HepG2 (cell line): ENCODE data around the gene AP3D1. TPM values are rescaled to one million over a fixed set of nuclear protein-coding genes. Genes with fewer than 3 reads are reported as not detected.

Experiments used
- AGO1 ChIP-seq: fragments of 200-400 bp; formaldehyde crosslinking; IDR thresholded peaks from 2 replicates; pipeline ENCODE4 v1.6.1; 2017; ENCODE audit warnings: mild to moderate bottlenecking, low read depth, low read length, moderate library complexity; ENCODE audit not compliant: poor library complexity, severe bottlenecking
- AHR ChIP-seq: IDR thresholded peaks from 2 replicates; pipeline ENCODE4 v1.6.1; 2018; ENCODE audit warnings: missing genetic modification reagents, missing compliant biosample characterization
- ATF2 ChIP-seq: sonication (generic); formaldehyde crosslinking; IDR thresholded peaks from 2 replicates; pipeline ENCODE4 v1.4.0; 2020; ENCODE audit warnings: missing genetic modification reagents
- CBX1 ChIP-seq: IDR thresholded peaks from one replicate; pipeline ENCODE4 v1.6.1; 2016; ENCODE audit warnings: antibody characterized with exemption, low read depth
- CBX2 ChIP-seq, 2 experiments: fragments of 200-600 bp in 1 of 2; sonication (generic); formaldehyde crosslinking in 1 of 2; IDR thresholded peaks; 2 replicates each; pipeline versions ENCODE4 v1.7.0 to v1.8.1; 2018 to 2022; ENCODE audit warnings: low read depth in 2 of 2, low read length in 1 of 2, mild to moderate bottlenecking in 1 of 2, missing genetic modification reagents in 1 of 2
- GABPA ChIP-seq, 2 experiments: IDR thresholded peaks; 2 replicates each; pipeline ENCODE4 v1.6.1; 2011 to 2016; ENCODE audit warnings: low read depth in 2 of 2, low read length in 1 of 2, missing biosample characterization in 1 of 2, missing genetic modification characterization in 1 of 2
- GATAD2A ChIP-seq: IDR thresholded peaks from 2 replicates; pipeline ENCODE4 v1.6.1; 2016
- HMG20B ChIP-seq: conservative IDR thresholded peaks from 2 replicates; pipeline ENCODE4 v1.6.1; 2016; ENCODE audit warnings: missing genetic modification reagents, missing compliant biosample characterization
- HNRNPK ChIP-seq: fragments of 200-400 bp; formaldehyde crosslinking; IDR thresholded peaks from 2 replicates; pipeline ENCODE4 v1.6.1; 2018; ENCODE audit warnings: low read length, low read depth, moderate library complexity, mild to moderate bottlenecking; ENCODE audit not compliant: poor library complexity, severe bottlenecking
- JARID2 ChIP-seq: sonication (generic); formaldehyde crosslinking; IDR thresholded peaks from 2 replicates; pipeline ENCODE4 v1.8.1; 2023; ENCODE audit warnings: missing genetic modification reagents, inconsistent platforms; ENCODE audit not compliant: insufficient replicate concordance
- MED1 ChIP-seq: sonication (generic); formaldehyde crosslinking; IDR thresholded peaks from 2 replicates; pipeline ENCODE4 v1.4.0; 2020; ENCODE audit warnings: missing genetic modification reagents
- MEF2D ChIP-seq: sonication (generic); formaldehyde crosslinking; IDR thresholded peaks from 2 replicates; pipeline ENCODE4 v1.5.1; 2020; ENCODE audit warnings: mild to moderate bottlenecking, missing genetic modification reagents
- NKX3-1 ChIP-seq: sonication (generic); formaldehyde crosslinking; IDR thresholded peaks from 2 replicates; pipeline ENCODE4 v1.5.0; 2020; ENCODE audit warnings: missing genetic modification reagents
- RARA ChIP-seq: IDR thresholded peaks from 2 replicates; pipeline ENCODE4 v1.6.1; 2016; ENCODE audit warnings: missing genetic modification reagents, missing compliant biosample characterization
- RFXAP ChIP-seq: sonication (generic); formaldehyde crosslinking; IDR thresholded peaks from 2 replicates; pipeline ENCODE4 v1.4.0; 2020; ENCODE audit warnings: missing genetic modification reagents, borderline replicate concordance
- SAP130 ChIP-seq: IDR thresholded peaks from 2 replicates; pipeline ENCODE4 v1.6.1; 2016; ENCODE audit warnings: low read depth
- SSRP1 ChIP-seq: IDR thresholded peaks from 2 replicates; pipeline ENCODE4 v1.6.1; 2016; ENCODE audit warnings: control low read depth
- THRA ChIP-seq: sonication (generic); formaldehyde crosslinking; IDR thresholded peaks from 2 replicates; pipeline ENCODE4 v1.4.0; 2020; ENCODE audit warnings: missing genetic modification reagents, borderline replicate concordance
- U2AF1 ChIP-seq: fragments of 200-400 bp; formaldehyde crosslinking; optimal IDR thresholded peaks from 2 replicates; pipeline ENCODE3; 2017; ENCODE audit warnings: mild to moderate bottlenecking, low read depth, low read length
- ZBTB1 ChIP-seq: sonication (generic); formaldehyde crosslinking; IDR thresholded peaks from 2 replicates; pipeline ENCODE4 v1.4.0; 2020; ENCODE audit warnings: missing genetic modification reagents, borderline replicate concordance
- ZFP41 ChIP-seq: sonication (generic); formaldehyde crosslinking; IDR thresholded peaks from 2 replicates; pipeline ENCODE4 v1.4.0; 2020; ENCODE audit warnings: mild to moderate bottlenecking, missing genetic modification reagents, borderline replicate concordance
- ZGPAT ChIP-seq: IDR thresholded peaks from 2 replicates; pipeline ENCODE4 v1.6.1; 2016; ENCODE audit warnings: mild to moderate bottlenecking
- ZNF101 ChIP-seq: sonication (generic); formaldehyde crosslinking; IDR thresholded peaks from 2 replicates; pipeline ENCODE4 v1.4.0; 2020; ENCODE audit warnings: mild to moderate bottlenecking, low read depth, missing genetic modification reagents, borderline replicate concordance
- ZNF720 ChIP-seq: sonication (generic); formaldehyde crosslinking; IDR thresholded peaks from 2 replicates; pipeline ENCODE4 v1.4.0; 2020; ENCODE audit warnings: missing genetic modification reagents
- ZNF780A ChIP-seq: sonication (generic); formaldehyde crosslinking; IDR thresholded peaks from 2 replicates; pipeline ENCODE4 v1.8.0; 2022; ENCODE audit warnings: mild to moderate bottlenecking, missing genetic modification reagents, moderate library complexity
- ZNF841 ChIP-seq: sonication (generic); formaldehyde crosslinking; IDR thresholded peaks from 2 replicates; pipeline ENCODE4 v1.8.1; 2023; ENCODE audit warnings: missing genetic modification reagents, borderline replicate concordance
- ZSCAN25 ChIP-seq: sonication (generic); formaldehyde crosslinking; IDR thresholded peaks from 2 replicates; pipeline ENCODE4 v1.8.0; 2022; ENCODE audit warnings: mild to moderate bottlenecking, missing genetic modification reagents
- polyA plus RNA-seq, 8 experiments: library from polyadenylated mRNA; depleted of rRNA in 3 of 8; stranded (reverse) in 7 of 8; unstranded in 1 of 8; fragments of >200 nt; fragmentation: Illumina TruSeq in 4 of 8; extraction: Trizol in 4 of 8; gene quantifications; 2 replicates each; pipeline versions ENCODE4 v1.2.1 to v1.2.3, GENCODE V29; 2011 to 2016; ENCODE audit warnings: low read depth in 4 of 8, missing spikeins in 1 of 8, mixed read lengths in 1 of 8; ENCODE audit not compliant: insufficient read depth in 1 of 8
- total RNA-seq, 5 experiments: library from RNA; depleted of rRNA; stranded (reverse); fragments of >200 nt; fragmentation: Illumina TruSeq; extraction: Trizol; gene quantifications; 2 replicates each; pipeline ENCODE4 v1.2.3, GENCODE V29; 2016; ENCODE audit warnings: low read depth in 1 of 5

AP3D1 gene
- total and polyA plus RNA-seq, 2 of the 13 experiments (the other 11 are each of a cell fraction or from before 2014, with no cell fraction given), result 68.0 to 82.6 TPM

- no peak for TF ChIP-seq U2AF1
- TF ChIP-seq RFXAP (CRISPR knock-in tag), result no peak
- TF ChIP-seq CBX1, result no peak
- TF ChIP-seq JARID2 (CRISPR knock-in tag), result no peak
- TF ChIP-seq ZBTB1 (CRISPR knock-in tag), result no peak
- TF ChIP-seq GATAD2A (CRISPR knock-in tag), result no peak
- TF ChIP-seq RARA, result 0 out of 2 replicates have a peak, but pooled peaks have one; percentile 12
- TF ChIP-seq AHR, result no peak
- TF ChIP-seq ZNF841 (CRISPR knock-in tag), result no peak
- no peak for TF ChIP-seq CBX2 (IDR thresholded peaks at IDR 0.05; ENCODE audit: low read depth, low read length)
- no peak for TF ChIP-seq CBX2 (CRISPR knock-in tag; IDR thresholded peaks at IDR 0.05; ENCODE audit: low read depth)
- TF ChIP-seq HMG20B (CRISPR knock-in tag), result no peak
- TF ChIP-seq ATF2, result no peak
- no peak for TF ChIP-seq NKX3-1 (CRISPR knock-in tag)
- TF ChIP-seq ZNF780A (CRISPR knock-in tag), result no peak
- TF ChIP-seq HNRNPK, result peak; percentile 96
- TF ChIP-seq ZSCAN25 (CRISPR knock-in tag), result peak; percentile 93
- no peak for TF ChIP-seq MED1 (CRISPR knock-in tag)
- no peak for TF ChIP-seq ZFP41 (CRISPR knock-in tag)
- TF ChIP-seq ZGPAT, result no peak
- TF ChIP-seq THRA (CRISPR knock-in tag), result no peak
- TF ChIP-seq GABPA (IDR thresholded peaks at IDR 0.05; ENCODE audit: low read depth, low read length), result peak; percentile 39
- TF ChIP-seq GABPA (CRISPR knock-in tag; IDR thresholded peaks at IDR 0.05; ENCODE audit: low read depth), result peak; percentile 75
- no peak for TF ChIP-seq ZNF101 (CRISPR knock-in tag)
- peak; percentile 25 for TF ChIP-seq AGO1
- no peak for TF ChIP-seq MEF2D
- peak; percentile 75 for TF ChIP-seq SAP130
- TF ChIP-seq ZNF720 (CRISPR knock-in tag), result no peak
- no peak for TF ChIP-seq SSRP1
Measured at GRCh38 chr19:2055931-2056836, 95.2 kb downstream of the AP3D1 start (continued).
